Mesothelial cell of epicardium (in vitro differentiated cells): ENCODE results near the gene SERPINI1. TPM values are rescaled to one million over a fixed set of nuclear protein-coding genes. Genes with fewer than 3 reads are reported as not detected.

Experiments
- DNase-seq, 2 experiments: peaks; one replicate each; pipeline ENCODE4 v3.0.0; 2021; ENCODE audit warnings: low spot score in 2 of 2; ENCODE audit not compliant: unreplicated experiment in 2 of 2
- H3K27ac Mint-ChIP-seq: 2 replicates; pipeline ENCODE4 v1.8.0; 2021; ENCODE audit warnings: mixed read lengths
- H3K27me3 Mint-ChIP-seq: 2 replicates; pipeline ENCODE4 v1.8.0; 2021; ENCODE audit warnings: low read depth, mixed read lengths
- H3K36me3 Mint-ChIP-seq: 2 replicates; pipeline ENCODE4 v1.8.0; 2021; ENCODE audit warnings: mixed read lengths
- H3K4me1 Mint-ChIP-seq: 2 replicates; pipeline ENCODE4 v1.8.0; 2021; ENCODE audit warnings: mixed read lengths
- H3K4me3 Mint-ChIP-seq: 2 replicates; pipeline ENCODE4 v1.8.0; 2021; ENCODE audit warnings: mild to moderate bottlenecking, moderate library complexity, mixed read lengths
- H3K9me3 Mint-ChIP-seq: 2 replicates; pipeline ENCODE4 v1.8.0; 2021; ENCODE audit warnings: mixed read lengths
- CTCF ChIP-seq: fragments of 200-600 bp; sonication (generic); IDR thresholded peaks from one replicate; pipeline ENCODE4 v1.5.0; 2021; ENCODE audit warnings: antibody characterized with exemption; ENCODE audit not compliant: unreplicated experiment
- total RNA-seq: library from RNA; stranded (reverse); gene quantifications from 3 replicates; pipeline ENCODE4 v1.2.1, GENCODE V29; 2021

The SERPINI1 gene
- total RNA-seq, 1 donor from 2014 or later: 6.1 TPM

GRCh38 chr3:167734498-167735232 lies 856 bp upstream of the SERPINI1 start, which contains the start of gene PDCD10:
TSS of gene PDCD10 (minus strand) at chr3:167734892. CDS start at chr3:167720157, 14,735 bp downstream.
- Mint-ChIP-seq H3K36me3 (no peaks in the 10 kb centered on the region), H3K27me3 (peaks cover 16% of the 10 kb centered on the region), H3K9me3 (no peaks in the 10 kb centered on the region), H3K27ac (no peak within 1 kb of the TSS), H3K4me3 (no peak within 1 kb of the TSS), H3K4me1 (peaks cover 17% of the 10 kb centered on the region)
- no peak for TF ChIP-seq CTCF
- peak; percentile 95 for DNase-seq

GRCh38 chr3:167736264-167736787 lies 805 bp downstream of the SERPINI1 start:
- H3K36me3 Mint-ChIP-seq: no peaks in the 10 kb centered on the region
- peaks cover 17% of the 10 kb centered on the region for H3K4me1 Mint-ChIP-seq
- H3K4me3 Mint-ChIP-seq: no peak overlapping the region
- DNase-seq: no peak
- no peaks in the 10 kb centered on the region for H3K9me3 Mint-ChIP-seq
- peaks cover 16% of the 10 kb centered on the region for H3K27me3 Mint-ChIP-seq
- no peak for TF ChIP-seq CTCF
- H3K27ac Mint-ChIP-seq: no peak overlapping the region

GRCh38 chr3:167736997-167737396 lies 1.5 kb downstream of the SERPINI1 start:
- no peak for TF ChIP-seq CTCF
- H3K27ac Mint-ChIP-seq: no peak overlapping the region
- no peaks in the 10 kb centered on the region for H3K36me3 Mint-ChIP-seq
- no peak for DNase-seq
- no peaks in the 10 kb centered on the region for H3K9me3 Mint-ChIP-seq
- peak overlapping the region; percentile 5 for H3K4me3 Mint-ChIP-seq
- peaks cover 17% of the 10 kb centered on the region for H3K4me1 Mint-ChIP-seq
- peaks cover 16% of the 10 kb centered on the region for H3K27me3 Mint-ChIP-seq

GRCh38 chr3:167738037-167738436 lies 2.5 kb downstream of the SERPINI1 start:
- no peaks in the 10 kb centered on the region for H3K36me3 Mint-ChIP-seq
- H3K27me3 Mint-ChIP-seq: peaks cover 16% of the 10 kb centered on the region
- H3K4me3 Mint-ChIP-seq: no peak overlapping the region
- H3K4me1 Mint-ChIP-seq: peaks cover 7% of the 10 kb centered on the region
- H3K27ac Mint-ChIP-seq: no peak overlapping the region
- no peak for DNase-seq
- H3K9me3 Mint-ChIP-seq: no peaks in the 10 kb centered on the region
- no peak for TF ChIP-seq CTCF

- no peak for DNase-seq
- Mint-ChIP-seq H3K9me3 (no peaks in the 10 kb centered on the region), H3K4me1 (peaks cover 7% of the 10 kb centered on the region), H3K27ac (no peak overlapping the region), H3K36me3 (no peaks in the 10 kb centered on the region), H3K27me3 (peaks cover 16% of the 10 kb centered on the region), H3K4me3 (no peak overlapping the region)
- TF ChIP-seq CTCF: no peak
Observed at GRCh38 chr3:167739190-167739810, 3.8 kb downstream of the SERPINI1 start.
